ENCODE results near the gene FOXK2.
"Not testable (repeated sequence)": the region's sequence is repeated elsewhere in the genome, so short reads cannot be mapped to it uniquely, and the experiment has no call there.

The FOXK2 gene

DNA sequence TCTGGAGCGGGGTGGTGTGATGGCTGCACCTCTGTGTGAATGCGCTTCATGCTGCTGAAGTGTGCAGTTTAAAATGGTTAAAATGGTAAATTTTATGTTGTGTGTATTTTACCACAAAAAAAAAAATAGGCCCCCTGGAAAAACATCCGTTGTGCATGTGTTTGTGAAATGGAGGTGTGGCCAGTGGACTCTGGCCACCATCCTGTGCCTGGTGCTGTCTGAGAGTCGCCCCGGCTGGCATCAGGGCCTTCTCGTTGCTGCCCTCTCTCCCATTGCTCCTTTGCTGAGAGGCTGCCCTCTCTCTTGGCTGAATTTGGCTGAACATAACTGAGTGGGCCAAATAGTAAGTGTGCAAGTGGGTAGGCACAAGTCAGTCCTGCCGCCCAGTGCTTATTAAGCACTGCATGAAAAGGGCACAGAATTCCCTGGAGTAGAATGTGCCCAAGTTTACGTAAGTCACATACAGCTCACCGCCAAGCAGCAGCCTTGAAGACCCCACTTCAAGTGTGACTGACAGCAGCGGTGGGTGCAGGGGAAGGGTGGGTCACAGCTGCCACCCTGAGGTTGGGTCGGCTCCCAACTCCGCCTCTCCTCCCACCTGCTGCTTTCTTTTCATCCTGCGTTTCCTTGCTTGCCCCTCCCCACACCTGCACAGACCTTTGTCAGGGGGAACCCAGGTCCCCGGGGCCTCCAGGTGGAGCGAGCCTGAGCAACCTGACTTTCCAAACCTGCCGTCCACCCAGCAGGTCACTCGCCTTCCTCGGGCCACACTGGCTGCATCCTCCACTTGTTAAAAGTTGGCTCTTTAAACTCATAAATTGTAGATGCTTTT, 46.8 kb downstream of the FOXK2 start:
- no peak for DNase-seq

DNA sequence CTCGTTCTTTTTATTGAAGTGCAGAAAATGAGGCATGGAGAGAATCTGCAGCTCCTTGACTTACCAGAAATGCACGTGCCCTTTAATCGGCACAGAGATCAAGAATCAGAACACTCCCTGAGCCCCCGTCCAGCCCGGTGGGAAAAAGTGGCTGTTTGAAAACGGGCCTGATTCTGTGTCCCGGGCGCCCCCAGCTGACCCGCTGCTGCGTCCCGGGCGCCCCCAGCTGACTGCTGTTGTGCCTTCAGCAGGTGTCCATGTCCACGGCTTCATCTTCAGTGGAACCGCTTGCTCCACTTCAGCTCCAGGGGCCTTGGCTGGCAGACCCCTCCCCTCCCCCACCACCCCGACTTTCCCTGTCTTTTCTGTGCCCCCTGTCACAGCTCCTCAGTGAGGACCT, 47.8 kb downstream of the FOXK2 start:
- no peak for DNase-seq

DNA sequence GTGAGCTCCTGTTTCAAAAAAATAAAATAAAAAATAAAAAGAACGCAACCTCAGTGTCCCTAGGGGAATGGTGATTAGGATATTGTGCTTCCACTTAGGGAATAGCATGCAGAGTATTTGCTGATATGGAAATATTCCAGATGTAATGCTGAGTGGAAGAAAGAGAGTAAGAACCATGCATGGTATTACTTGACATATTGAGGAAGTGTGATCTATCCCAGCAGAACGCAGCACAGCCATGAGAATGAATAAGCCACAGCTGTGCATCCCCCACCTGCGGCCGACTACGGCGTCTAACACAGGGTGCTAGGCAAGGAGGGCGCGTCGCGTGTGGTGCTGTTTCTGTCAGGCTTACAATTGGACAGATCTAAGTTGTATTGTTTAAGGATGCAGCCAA, 49.5 kb downstream of the FOXK2 start:
- no peak for DNase-seq

DNA sequence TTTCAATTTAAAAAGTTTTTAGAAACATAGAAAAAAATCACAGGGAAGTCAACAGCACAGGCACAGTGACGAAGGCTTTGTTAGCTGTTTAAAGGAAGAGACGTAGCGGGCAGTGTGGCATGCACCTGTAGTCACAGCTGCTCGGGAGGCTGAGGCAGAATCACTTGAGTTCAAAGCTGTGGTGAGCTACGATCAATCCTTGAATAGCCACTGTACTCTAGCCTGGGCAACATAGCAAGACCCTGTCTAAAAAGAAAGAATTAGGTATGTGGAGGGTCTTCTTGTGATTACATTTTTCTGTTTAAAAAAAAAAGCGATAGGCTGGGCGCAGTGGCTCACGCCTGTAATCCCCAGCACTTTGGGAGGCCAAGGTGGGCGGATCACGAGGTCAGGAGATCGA, 50.1 kb downstream of the FOXK2 start:
- DNase-seq = no peak

DNA sequence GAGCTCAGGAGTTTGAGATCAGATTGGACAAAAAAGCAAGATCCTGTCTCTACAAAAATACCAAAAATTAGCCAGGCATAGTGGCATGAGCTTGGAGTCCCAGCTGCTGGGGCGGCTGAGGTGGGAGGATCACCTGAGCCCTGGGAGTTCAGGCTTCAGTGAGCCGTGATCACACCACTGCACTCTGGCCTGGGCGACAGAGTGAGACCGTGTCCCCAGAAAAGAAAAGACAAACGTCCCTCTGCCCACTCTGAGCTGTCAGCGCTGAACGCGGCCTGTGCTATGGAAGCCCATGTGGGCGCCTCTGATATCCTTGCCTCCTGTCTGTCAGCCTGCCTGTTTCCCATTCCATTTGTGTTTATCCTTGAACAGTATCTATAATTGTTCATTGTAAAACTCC, 50.7 kb downstream of the FOXK2 start:
- DNase-seq = no peak

DNA sequence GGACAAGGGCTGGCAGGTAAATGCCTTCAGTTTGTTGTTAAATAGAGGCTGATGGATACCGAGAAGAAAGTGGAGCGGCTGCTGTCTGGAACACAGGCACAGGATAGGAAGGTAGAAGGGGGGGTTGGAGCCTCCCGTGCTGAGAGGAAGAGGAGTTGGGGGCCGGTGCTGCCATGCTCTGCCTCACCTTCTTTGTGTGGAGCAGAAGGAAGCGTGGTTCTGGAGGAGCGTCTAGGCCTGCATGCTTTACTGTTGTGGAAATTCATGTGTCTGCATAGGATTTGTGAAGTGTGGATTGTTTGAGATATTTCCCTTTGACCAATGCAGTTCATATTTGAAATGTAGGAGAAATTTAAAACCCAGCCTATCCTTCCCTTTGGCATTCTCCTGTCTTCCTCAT, 52.3 kb downstream of the FOXK2 start:
- DNase-seq = no peak

DNA sequence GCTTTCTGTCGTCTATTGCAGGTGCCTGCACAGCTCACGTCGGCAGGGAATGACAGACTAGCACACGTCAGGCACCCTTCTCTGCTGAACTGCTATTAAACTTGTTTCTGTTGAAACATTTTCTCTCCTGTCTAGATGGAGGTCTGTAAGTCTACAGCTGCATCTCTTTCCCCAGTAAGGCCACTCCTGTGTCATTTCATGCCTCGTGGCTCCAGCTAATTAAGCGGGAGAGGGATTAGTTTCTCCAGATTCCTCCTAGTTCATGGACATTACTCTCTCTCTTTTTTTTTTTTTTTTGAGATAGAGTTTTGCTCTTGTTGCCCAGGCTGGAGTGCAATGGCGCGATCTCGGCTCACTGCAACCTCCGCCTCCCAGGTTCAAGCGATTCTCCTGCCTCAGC, 54.5 kb downstream of the FOXK2 start:
- DNase-seq = no peak

DNA sequence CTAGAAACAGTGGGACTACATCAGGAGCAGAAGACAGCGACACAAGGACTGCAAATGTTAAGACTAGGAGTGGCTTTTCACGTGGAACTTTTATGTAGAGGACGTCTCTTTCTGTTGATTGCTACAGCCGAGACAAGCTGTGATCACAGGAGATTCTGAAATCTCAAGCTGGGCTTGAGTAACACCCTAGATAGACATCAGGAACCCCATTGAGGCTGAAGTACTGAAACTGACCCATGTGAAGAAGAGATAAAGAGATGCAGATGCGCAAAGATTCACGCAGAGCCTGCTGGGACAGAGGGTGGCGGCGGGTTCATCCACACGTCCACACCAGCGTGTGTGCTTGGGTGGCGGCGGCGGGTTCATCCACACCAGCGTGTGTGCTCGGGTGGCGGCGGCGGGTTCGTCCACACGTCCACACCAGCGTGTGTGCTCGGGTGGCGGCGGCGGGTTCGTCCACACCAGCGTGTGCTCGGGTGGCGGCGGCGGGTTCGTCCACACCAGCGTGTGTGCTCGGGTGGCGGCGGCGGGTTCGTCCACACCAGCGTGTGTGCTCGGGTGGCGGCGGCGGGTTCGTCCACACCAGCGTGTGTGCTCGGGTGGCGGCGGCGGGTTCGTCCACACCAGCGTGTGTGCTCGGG, 56.2 kb downstream of the FOXK2 start:
- DNase-seq = not testable (repeated sequence)

DNA sequence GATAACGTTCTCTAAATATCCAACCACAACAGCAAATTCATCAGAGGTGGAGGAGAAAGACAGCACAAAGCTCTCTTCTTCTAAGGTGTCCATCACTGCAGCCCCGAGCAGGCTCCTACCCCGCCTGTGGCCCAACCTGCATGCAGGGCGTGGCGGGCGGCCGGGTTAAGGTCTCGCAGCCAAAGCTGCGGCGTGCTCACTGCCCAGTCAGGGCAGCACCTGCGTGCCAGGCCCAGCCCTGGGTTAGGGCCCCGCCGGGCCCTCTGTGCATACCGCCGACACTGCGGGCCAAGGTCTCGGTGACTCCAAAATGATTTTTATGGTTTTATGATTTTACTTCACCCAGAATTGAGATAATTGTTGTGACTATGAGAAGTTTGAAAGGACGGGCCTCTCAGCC, 57.8 kb downstream of the FOXK2 start:
- DNase-seq = no peak

DNA sequence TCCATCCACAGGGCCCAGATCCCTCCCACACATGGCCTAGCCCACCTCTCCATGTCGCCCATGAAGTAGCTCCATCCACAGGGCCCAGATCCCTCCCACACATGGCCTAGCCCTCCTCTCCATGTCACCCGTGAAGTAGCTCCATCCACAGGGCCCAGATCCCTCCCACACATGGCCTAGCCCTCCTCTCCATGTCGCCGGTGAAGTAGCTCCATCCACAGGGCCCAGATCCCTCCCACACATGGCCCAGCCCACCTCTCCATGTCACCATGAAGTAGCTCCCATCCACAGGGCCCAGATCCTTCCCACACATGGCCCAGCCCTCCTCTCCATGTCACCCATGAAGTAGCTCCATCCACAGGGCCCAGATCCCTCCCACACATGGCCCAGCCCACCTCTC, 60.4 kb downstream of the FOXK2 start:
- not testable (repeated sequence) for DNase-seq

DNA sequence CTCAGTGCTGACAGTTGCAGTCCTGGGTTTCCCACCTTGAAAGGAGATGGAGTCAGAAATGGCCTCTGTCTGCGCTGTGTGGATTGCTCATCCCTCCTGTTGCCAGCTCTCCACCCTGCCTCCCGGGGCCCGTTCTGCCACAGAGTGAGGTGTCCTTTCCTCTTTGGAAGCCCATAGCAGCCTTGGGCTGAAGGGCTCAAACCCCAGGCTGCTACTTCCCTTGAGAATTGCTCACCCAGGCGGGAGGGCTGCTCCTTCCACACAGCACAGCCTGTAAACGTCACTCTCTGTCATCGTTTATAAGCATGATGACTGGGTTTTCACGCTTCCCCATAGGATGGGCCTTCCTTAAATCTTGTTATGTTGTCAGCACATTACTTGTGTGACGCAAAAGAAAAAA, 62.7 kb downstream of the FOXK2 start:
- DNase-seq = no peak

DNA sequence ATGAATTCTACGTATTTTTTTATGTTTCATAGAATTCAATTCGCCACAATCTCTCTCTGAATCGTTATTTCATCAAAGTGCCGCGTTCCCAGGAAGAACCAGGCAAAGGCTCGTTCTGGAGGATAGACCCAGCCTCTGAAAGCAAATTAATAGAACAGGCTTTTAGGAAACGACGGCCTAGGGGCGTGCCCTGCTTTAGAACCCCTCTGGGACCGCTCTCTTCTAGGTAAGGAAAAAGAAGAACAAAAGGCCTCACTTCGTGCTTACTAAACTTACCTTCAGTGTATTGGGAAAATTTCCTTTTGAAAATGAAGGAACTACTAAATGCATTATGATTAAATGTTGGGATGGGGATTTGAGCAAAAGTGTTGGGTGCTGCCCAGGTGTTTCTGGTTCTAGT, 63.2 kb downstream of the FOXK2 start:
- no peak for DNase-seq

DNA sequence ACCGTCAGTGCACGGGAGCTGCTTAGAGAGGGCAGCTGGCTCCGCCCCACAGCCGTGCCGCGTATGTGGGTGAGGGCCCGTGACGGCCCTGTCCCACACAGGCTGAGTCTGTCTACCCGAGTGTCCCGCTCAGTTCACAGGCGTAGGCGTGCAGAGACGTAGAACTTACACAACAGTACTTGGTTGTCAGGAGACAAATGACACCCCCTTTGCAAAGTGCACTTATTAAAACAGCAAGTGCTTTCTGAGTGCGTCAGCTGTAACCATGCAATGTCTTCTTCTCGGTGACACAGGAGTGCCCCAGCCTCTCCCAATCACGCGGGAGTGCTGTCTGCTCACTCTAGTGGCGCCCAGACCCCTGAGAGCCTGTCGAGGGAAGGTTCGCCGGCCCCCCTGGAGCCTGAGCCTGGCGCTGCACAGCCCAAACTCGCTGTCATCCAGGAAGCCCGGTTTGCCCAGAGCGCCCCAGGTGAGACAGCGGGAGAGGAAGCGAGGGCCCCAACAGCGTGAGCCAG, 64.2 kb downstream of the FOXK2 start:
- DNase-seq = no peak

DNA sequence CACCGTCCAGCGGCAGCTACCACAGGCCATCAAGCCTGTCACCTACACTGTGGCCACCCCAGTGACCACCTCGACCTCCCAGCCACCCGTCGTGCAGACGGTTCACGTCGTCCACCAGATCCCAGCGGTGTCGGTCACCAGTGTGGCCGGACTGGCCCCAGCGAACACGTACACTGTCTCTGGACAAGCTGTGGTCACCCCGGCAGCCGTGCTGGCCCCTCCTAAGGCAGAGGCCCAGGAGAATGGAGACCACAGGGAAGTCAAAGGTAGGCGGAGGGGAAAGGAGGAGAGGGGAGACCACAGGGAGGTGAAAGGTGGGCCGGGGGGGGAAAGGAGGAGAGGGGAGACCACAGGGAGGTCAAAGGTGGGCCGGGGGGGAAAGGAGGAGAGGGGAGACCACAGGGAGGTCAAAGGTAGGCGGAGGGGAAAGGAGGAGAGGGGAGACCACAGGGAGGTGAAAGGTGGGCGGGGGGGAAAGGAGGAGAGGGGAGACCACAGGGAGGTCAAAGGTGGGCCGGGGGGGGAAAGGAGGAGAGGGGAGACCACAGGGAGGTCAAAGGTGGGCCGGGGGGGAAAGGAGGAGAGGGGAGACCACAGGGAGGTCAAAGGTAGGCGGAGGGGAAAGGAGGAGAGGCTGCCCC, 66.5 kb downstream of the FOXK2 start:
- not testable (repeated sequence) for DNase-seq

DNA sequence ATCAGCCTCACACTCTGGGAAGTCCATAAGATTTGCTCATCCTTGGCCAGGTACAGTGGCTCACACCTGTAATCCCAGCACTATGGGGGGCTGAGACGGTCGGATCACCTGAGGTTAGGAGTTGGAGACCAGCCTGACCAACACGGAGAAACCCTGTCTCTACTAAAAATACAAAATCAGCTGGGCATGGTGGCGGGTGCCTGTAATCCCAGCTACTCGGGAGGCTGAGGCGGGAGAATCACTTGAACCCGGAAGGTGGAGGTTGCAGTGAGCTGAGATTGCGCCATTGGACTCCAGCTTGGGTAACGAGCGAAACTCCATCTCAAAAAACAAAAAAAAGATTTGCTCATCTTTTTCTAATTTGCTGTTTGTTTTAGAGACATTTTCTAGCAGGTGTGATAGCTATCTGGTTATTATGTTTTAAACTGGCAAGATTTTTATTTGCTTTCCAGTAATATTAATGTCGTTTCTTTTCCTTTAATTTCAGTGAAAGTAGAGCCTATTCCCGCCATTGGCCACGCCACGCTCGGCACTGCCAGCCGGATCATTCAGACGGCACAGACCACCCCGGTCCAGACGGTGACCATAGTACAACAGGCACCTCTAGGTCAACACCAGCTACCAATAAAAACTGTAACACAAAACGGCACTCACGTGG, 67.2 kb downstream of the FOXK2 start:
- no peak for DNase-seq

DNA sequence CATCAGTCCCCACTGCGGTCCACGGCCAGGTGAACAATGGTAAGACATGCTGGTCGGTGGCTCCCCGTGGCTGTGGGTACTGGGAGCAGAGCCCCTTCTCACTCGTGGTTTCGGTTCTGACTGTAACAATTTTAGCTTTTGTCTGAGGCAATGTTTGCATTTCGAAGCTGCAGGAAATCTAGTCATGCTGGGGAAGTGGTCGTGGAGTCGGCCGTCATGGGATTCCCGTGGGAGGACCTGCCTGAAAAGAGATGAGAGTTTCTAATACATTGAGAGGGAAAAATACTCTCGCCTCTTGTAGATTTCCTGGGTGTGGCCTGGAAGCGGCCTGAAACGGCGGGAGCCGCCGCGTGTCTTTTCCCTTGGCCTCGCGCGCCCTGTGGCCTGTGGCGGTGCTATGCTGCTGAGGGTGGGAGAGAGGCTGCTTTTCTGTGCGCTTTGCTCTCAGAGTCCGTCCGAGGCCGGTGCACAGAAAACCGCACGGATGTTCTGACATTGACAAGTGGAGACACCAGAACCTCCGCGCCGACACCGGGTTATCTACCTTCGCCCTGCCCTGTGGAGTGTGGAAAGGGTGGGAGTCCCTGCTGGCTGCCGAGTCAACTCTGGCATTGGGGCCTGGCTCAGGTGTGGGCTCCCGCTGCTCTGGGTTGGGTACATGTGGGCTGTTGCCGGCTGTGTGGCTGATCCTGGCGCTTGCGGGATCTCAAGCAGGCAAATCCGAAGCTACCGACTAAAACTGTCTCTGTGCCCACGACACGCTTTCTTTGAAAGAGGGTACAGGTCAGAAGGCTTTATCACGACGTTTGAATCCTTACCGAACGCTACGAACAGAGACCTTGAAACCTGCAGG, 67.9 kb downstream of the FOXK2 start:
- no peak for DNase-seq

DNA sequence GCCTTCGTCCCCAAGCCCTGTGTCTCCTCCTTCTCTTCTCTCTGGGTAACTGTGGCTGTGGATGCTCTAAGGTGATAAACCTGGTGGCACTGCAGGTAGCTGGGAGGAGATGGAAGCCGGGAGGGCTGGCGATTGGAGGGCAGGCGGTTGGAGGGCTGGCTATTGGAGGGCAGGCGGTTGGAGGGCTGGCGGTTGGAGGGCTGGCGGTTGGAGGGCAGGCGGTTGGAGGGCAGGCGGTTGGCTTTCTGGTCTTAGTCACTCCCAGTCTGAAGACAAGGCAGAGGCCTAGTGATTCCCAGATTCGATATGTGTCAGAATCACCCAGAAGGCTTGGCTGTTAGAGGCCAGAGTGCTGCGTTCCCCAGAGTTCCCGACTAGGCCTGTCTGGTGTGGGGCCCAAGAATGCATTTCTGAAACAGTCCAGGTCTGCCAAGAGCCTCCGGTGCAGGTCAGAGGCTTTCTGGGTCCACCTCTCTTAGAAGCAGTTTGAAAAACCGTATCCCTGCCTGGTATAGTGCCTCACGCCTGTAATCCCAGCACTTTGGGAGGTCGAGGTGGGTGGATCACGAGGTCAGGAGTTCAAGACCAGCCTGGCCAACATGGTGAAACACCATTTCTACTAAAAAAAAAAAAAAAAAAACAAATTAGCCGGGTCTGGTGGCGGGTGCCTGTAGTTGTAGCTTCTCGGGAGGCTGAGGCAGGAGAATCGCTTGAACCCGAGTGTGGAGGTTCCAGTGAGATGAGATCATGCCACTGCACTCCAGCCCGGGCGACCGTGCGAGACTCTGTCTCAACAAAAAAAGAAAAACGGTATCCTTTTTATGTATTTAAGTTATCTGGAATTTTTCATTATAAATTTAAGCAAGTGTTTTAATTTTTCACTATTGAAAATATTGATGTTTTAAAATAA, 69.0 kb downstream of the FOXK2 start:
- no peak for DNase-seq

DNA sequence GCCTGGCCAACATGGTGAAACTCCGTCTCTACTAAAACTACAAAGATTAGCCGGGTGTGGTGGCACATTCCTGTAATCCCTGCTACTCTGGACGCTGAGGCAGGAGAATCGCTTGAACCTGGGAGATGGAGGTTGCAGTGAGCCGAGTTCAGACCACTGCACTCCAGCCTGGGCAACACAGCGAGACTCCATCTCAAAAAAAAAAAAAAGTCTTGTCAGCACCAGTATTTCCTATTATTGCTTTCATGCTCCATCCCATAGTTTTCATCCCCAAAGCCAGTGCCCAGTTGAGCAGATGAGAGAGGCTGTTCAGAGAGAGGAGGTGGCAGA, 70.3 kb downstream of the FOXK2 start:
- DNase-seq = no peak

DNA sequence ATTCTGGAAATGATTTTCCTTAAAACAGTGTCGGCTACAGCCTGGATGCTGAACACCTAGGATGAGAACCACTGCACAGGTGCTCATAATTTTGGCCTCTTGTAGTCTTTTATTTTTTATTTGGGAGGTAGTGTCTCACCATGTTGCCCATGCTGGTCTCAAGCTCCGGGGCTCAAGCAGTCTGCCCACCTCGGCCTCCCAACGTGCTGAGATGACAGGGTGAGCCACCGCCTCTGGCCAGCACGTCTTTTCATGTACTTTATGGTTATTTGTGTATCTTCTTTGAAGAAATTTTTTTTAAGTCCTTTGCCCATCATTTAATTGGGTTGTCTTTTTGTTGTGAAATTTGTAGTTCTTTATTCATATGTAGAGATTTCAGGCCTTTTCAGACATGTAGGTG, 70.7 kb downstream of the FOXK2 start:
- DNase-seq = no peak

DNA sequence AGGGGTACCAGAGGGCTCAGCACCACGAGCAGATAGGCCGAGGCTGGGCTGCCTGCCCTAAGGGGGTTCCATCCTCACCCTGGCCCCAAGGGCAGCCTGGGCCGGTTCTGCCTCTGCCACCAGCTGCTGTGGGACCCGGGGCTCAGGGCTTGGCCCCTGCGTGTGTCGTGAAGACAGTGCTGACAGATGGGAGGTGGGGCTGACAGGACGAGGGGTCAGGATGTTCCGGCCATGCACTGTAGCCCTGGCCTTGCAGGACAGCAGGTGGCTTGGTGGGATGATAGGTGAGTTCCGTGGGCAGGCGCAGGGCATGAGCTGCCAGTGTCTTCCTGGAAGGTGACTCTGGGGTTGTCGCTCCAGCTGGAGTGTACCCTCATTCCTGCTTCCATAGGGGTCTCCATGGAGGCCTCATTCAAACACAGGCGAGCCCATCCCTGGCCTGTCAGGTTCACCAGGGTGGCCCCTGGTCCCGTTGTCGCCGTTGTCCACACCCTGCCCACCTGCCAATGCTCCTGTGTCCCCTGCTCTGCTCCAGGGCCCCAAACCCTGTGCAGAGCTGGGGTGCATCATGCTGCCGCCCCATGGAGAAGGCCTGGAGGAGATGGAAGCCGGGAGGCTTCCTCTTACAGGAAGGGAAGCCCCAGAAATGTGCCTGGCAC, 71.5 kb downstream of the FOXK2 start:
- no peak for DNase-seq

DNA sequence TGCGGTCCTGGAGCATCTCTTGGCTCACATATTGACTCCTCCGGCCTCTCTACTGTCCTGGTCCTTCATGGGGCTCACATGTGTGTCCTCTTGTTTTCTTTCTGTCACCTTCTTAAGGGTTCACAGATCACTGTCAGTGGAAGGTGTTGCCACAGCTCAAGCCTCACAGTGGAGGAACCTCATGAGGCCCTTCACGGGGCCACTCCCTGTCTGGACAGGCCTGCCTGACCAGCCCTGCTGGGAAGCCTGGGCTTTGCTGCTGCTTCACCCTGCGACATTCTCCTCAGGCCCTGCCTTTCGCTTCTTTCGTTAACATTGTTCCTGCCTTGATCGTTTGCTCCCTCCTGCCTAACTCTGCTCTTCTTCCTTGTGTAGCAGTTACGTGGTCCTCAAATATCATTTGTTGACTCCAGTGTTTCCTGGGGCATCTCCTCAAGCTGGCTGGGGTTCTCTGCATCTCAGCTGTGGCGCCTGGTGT, 72.8 kb downstream of the FOXK2 start:
- no peak for DNase-seq
